B cell (primary cell): ENCODE measurements around the gene TXNDC5. TPM values are rescaled to one million over a fixed set of nuclear protein-coding genes. Genes with fewer than 3 reads are reported as not detected.

ENCODE experiments used
- ATAC-seq: fragments of 200-7000 bp; cut with Tn5 transposase; one replicate; pipeline ENCODE4 v1.10.0; 2021; ENCODE audit warnings: low read depth, mild to moderate bottlenecking, moderate number of reproducible peaks, moderate library complexity
- CTCF ChIA-PET: fragments of 350-600 bp; sonication (Branson Sonifier 250); formaldehyde crosslinking; loops from one replicate; lab custom pipeline; 2021; ENCODE audit warnings: antibody characterized with exemption, inconsistent platforms; lab: Charles Lee
- POLR2A ChIA-PET: fragments of 350-600 bp; sonication (Branson Sonifier 250); formaldehyde crosslinking; loops from one replicate; lab custom pipeline; 2021; ENCODE audit warnings: antibody characterized with exemption; lab: Charles Lee
- DNase-seq: peaks from one replicate; pipeline ENCODE4 v3.0.0; 2013
- H2AFZ ChIP-seq: 2 replicates; pipeline ENCODE4 v1.6.1; 2012; ENCODE audit warnings: mild to moderate bottlenecking, low read depth, low read length; ENCODE audit not compliant: insufficient read depth, poor library complexity, severe bottlenecking
- H3K27ac ChIP-seq, 2 donors: 1 replicate in 1 of 2; 2 replicates in 1 of 2; pipeline ENCODE4 v1.5.1; 2012 to 2013; ENCODE audit warnings: low read length in 2 of 2, mild to moderate bottlenecking in 2 of 2, moderate library complexity in 1 of 2
- H3K27me3 ChIP-seq, 4 experiments: fragments of 200-600 bp in 1 of 4; sonication (generic) in 1 of 4; replicated peaks in 1 of 4; 1 replicate in 2 of 4; 2 replicates in 2 of 4; pipeline versions ENCODE4 v1.6.1 to v1.7.0; 2013 to 2016; ENCODE audit warnings: low read length in 3 of 4, mild to moderate bottlenecking in 2 of 4, mixed read lengths in 1 of 4, moderate library complexity in 1 of 4; ENCODE audit not compliant: insufficient read depth in 4 of 4, control insufficient read depth in 3 of 4; ENCODE audit errors: control extremely low read depth in 1 of 4
- H3K36me3 ChIP-seq, 2 experiments: replicated peaks in 1 of 2; 1 replicate in 1 of 2; 2 replicates in 1 of 2; pipeline versions ENCODE4 v1.6.1 to v1.7.1; 2013; ENCODE audit warnings: low read length in 1 of 2; ENCODE audit not compliant: insufficient read depth in 2 of 2, control insufficient read depth in 1 of 2; ENCODE audit errors: control extremely low read depth in 1 of 2, extremely low read depth in 1 of 2
- H3K4me1 ChIP-seq, 2 donors: fragments of 200-600 bp in 1 of 2; sonication (generic) in 1 of 2; 1 replicate in 1 of 2; 2 replicates in 1 of 2; pipeline versions ENCODE4 v1.5.1 to v1.6.1; 2013 to 2017; ENCODE audit warnings: low read length in 2 of 2; ENCODE audit not compliant: control insufficient read depth in 2 of 2, insufficient read depth in 2 of 2
- H3K4me2 ChIP-seq: replicated peaks from 2 replicates; pipeline ENCODE3; 2012; ENCODE audit warnings: mild to moderate bottlenecking, low read depth, low read length; ENCODE audit not compliant: poor library complexity, severe bottlenecking
- H3K4me3 ChIP-seq, 5 experiments: fragments of 200-600 bp in 1 of 5; sonication (generic) in 1 of 5; 1 replicate in 3 of 5; 2 replicates in 2 of 5; pipeline versions ENCODE4 v1.5.1 to v1.7.0; 2011 to 2016; ENCODE audit warnings: low read length in 4 of 5, mild to moderate bottlenecking in 4 of 5, low read depth in 2 of 5, control low read depth in 1 of 5, moderate library complexity in 1 of 5; ENCODE audit not compliant: insufficient read depth in 1 of 5; ENCODE audit errors: control extremely low read depth in 1 of 5, extremely low read depth in 1 of 5
- H3K79me2 ChIP-seq: fragments of 200-600 bp; sonication (generic); one replicate; pipeline ENCODE4 v1.6.0; 2016; ENCODE audit warnings: low read length; ENCODE audit not compliant: control insufficient read depth, insufficient read depth
- H3K9ac ChIP-seq: fragments of 200-600 bp; sonication (generic); 2 replicates; pipeline ENCODE4 v1.6.1; 2017; ENCODE audit warnings: mild to moderate bottlenecking, low read length, moderate library complexity
- H3K9me3 ChIP-seq, 3 donors: one replicate each; pipeline versions ENCODE4 v1.6.1 to v1.7.1; 2013; ENCODE audit warnings: low read length in 2 of 3; ENCODE audit not compliant: control insufficient read depth in 2 of 3, insufficient read depth in 1 of 3; ENCODE audit errors: control extremely low read depth in 1 of 3
- H4K20me1 ChIP-seq: 2 replicates; pipeline ENCODE4 v1.6.0; 2012; ENCODE audit warnings: mild to moderate bottlenecking, low read length; ENCODE audit not compliant: insufficient read depth, control insufficient read depth, poor library complexity, severe bottlenecking
- H3K27ac Mint-ChIP-seq: one replicate; pipeline ENCODE4 v1.8.0; 2021; ENCODE audit warnings: mixed read lengths
- H3K27me3 Mint-ChIP-seq: one replicate; pipeline ENCODE4 v1.8.0; 2021; ENCODE audit warnings: mixed read lengths
- H3K4me1 Mint-ChIP-seq: one replicate; pipeline ENCODE4 v1.8.0; 2021; ENCODE audit warnings: mixed read lengths
- H3K4me3 Mint-ChIP-seq: one replicate; pipeline ENCODE4 v1.8.0; 2021; ENCODE audit warnings: mixed read lengths
- H3K9me3 Mint-ChIP-seq: one replicate; pipeline ENCODE4 v1.8.0; 2022; ENCODE audit warnings: mixed read lengths; ENCODE audit not compliant: insufficient read depth
- EZH2 ChIP-seq: IDR thresholded peaks from 2 replicates; pipeline ENCODE4 v1.6.1; 2012; ENCODE audit warnings: borderline replicate concordance, low read depth, mild to moderate bottlenecking, moderate library complexity, low read length; ENCODE audit not compliant: insufficient read depth, poor library complexity, severe bottlenecking
- WGBS: methylation state at CpG from one replicate; pipeline ENCODE4 v1.1.5; 2013; ENCODE audit warnings: missing lambda C conversion rate; ENCODE audit not compliant: insufficient coverage; 5-methylcytosine and 5-hydroxymethylcytosine counted together
- intact Hi-C: fragments of 100-400 bp; cut with micrococcal nuclease; formaldehyde crosslinking; loops from one replicate; pipeline ENCODE4 v1.10.0; 2022
- polyA plus RNA-seq: library from polyadenylated mRNA; depleted of rRNA; stranded (reverse); fragments of >200 nt; gene quantifications from 2 replicates; pipeline ENCODE4 v1.2.3, GENCODE V29; 2012
- total RNA-seq, 2 donors: library from RNA; stranded (reverse); fragments of 120-200 nt in 1 of 2; gene quantifications; 1 replicate in 1 of 2; 2 replicates in 1 of 2; pipeline versions ENCODE4 v1.2.3 to v1.2.4, GENCODE V29; 2013 to 2022
- TF ChIP-seq, protein P1 (sequence below): fragments of 200-600 bp; IDR thresholded peaks from one replicate; pipeline ENCODE4 v1.8.0; 2022; ENCODE audit warnings: antibody characterized with exemption, mild to moderate bottlenecking

TXNDC5 gene
- total and polyA plus RNA-seq, 2 donors (not counting 1 experiment from before 2014, with no cell fraction given): 62.6 to 91.9 TPM

DNA sequence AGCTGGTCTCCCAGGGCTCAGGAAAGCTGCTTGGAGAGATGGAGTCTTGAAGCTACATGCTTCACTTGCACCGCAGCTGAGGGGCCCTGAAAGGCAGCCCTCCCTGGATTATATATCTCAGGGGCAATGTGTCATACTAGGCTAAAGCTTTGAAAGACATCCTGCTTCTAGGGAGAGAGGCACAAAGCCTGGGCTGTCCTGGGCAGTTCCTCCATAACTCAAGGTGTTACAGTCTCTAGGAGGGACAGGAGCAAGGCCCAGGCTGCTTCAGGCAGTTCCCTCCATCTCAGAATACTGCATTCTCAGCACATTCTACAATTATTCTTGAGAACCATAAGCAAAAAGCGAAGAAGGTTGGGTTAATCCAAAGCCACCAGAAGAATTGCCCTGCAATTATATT is 22.0 kb upstream of the TXNDC5 start:
- DNase-seq (no peak), ATAC-seq (no peak)
- H3K79me2 ChIP-seq: no peaks in the 10 kb centered on the region
- H3K27ac Mint-ChIP-seq: no peak overlapping the region
- no peak overlapping the region for H3K27ac ChIP-seq
- H3K4me3 Mint-ChIP-seq: no peak overlapping the region
- H3K9me3 Mint-ChIP-seq: no peaks in the 10 kb centered on the region
- H3K4me1 ChIP-seq: peaks cover 16 to 20% of the 10 kb centered on the region in 2 donors
- WGBS: 100% methylated on average over 1 of the region's 2 CpGs
- intact Hi-C loops: loop anchor here (2.0 kb wide), 1 partner anchor 16 kb away; no protein-coding TSS in a partner anchor
- no peak for TF ChIP-seq EZH2
- TF ChIP-seq, protein P1, sequence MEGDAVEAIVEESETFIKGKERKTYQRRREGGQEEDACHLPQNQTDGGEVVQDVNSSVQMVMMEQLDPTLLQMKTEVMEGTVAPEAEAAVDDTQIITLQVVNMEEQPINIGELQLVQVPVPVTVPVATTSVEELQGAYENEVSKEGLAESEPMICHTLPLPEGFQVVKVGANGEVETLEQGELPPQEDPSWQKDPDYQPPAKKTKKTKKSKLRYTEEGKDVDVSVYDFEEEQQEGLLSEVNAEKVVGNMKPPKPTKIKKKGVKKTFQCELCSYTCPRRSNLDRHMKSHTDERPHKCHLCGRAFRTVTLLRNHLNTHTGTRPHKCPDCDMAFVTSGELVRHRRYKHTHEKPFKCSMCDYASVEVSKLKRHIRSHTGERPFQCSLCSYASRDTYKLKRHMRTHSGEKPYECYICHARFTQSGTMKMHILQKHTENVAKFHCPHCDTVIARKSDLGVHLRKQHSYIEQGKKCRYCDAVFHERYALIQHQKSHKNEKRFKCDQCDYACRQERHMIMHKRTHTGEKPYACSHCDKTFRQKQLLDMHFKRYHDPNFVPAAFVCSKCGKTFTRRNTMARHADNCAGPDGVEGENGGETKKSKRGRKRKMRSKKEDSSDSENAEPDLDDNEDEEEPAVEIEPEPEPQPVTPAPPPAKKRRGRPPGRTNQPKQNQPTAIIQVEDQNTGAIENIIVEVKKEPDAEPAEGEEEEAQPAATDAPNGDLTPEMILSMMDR: no peak
- no peak overlapping the region for H3K9ac ChIP-seq
- no peak overlapping the region for H3K4me3 ChIP-seq
- peaks cover 24% of the 10 kb centered on the region for H3K4me1 Mint-ChIP-seq
- CTCF ChIA-PET: interaction anchor here (0.7 to 1.4 kb wide), 3 partner anchors 8 to 316 kb away, joined by 3 to 4 read pairs (median 3); no protein-coding TSS in a partner anchor
- no peaks in the 10 kb centered on the region for H3K36me3 ChIP-seq
- no peaks in the 10 kb centered on the region for H3K27me3 Mint-ChIP-seq
- peaks cover 0 to 3% (median 0%) of the 10 kb centered on the region in 3 donors for H3K9me3 ChIP-seq
- no peaks in the 10 kb centered on the region for H3K27me3 ChIP-seq
- POLR2A ChIA-PET: no interaction called here
- no peak overlapping the region for H2AFZ ChIP-seq
- H3K4me2 ChIP-seq: no peak overlapping the region
- no peaks in the 10 kb centered on the region for H4K20me1 ChIP-seq

DNA sequence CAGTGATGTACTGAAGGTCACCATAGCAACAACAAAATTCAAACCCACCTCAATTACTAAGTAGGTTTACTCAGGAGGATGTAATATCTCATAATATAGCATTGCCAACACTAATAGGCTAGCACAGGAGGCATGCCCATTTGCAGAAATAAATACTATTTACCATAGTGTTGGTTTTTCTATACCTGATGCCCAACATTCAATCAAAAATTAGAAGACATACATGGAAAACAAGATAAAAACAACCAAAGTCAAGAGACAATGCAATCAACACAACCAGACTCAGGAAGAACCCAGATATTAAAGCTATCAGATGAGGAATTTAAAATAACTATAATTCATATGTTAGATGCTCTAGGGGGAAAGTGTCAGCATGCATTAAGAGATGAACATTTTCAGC is 14.3 kb upstream of the TXNDC5 start:
- H3K79me2 ChIP-seq: no peaks in the 10 kb centered on the region
- no peak overlapping the region for H2AFZ ChIP-seq
- Mint-ChIP-seq H3K4me3 (no peak overlapping the region), H3K9me3 (peaks cover 5% of the 10 kb centered on the region), H3K27ac (no peak overlapping the region), H3K4me1 (peaks cover 5% of the 10 kb centered on the region), H3K27me3 (no peaks in the 10 kb centered on the region)
- POLR2A ChIA-PET: interaction anchor here (0.8 to 1.6 kb wide), 2 partner anchors 10 to 995 kb away, joined by 3 to 5 read pairs; no protein-coding TSS in a partner anchor
- no peak overlapping the region for H3K27ac ChIP-seq
- TF ChIP-seq EZH2: no peak
- TF ChIP-seq, protein P1: no peak
- peaks cover 0 to 9% (median 5%) of the 10 kb centered on the region in 3 donors for H3K9me3 ChIP-seq
- H3K9ac ChIP-seq: no peak overlapping the region
- peaks cover 0 to 13% of the 10 kb centered on the region in 2 donors for H3K4me1 ChIP-seq
- no peak overlapping the region for H3K4me2 ChIP-seq
- no peaks in the 10 kb centered on the region for H3K36me3 ChIP-seq
- no peaks in the 10 kb centered on the region for H4K20me1 ChIP-seq
- intact Hi-C loops: no loop called here
- no peak for DNase-seq
- no peak for ATAC-seq
- CTCF ChIA-PET: interaction anchor here (0.6 to 1.1 kb wide), 3 partner anchors 8 to 70 kb away, joined by 3 read pairs; no protein-coding TSS in a partner anchor
- H3K27me3 ChIP-seq: no peaks in the 10 kb centered on the region
- no peak overlapping the region for H3K4me3 ChIP-seq
